Measurements from ENCODE around the gene KHDRBS2.

DNA sequence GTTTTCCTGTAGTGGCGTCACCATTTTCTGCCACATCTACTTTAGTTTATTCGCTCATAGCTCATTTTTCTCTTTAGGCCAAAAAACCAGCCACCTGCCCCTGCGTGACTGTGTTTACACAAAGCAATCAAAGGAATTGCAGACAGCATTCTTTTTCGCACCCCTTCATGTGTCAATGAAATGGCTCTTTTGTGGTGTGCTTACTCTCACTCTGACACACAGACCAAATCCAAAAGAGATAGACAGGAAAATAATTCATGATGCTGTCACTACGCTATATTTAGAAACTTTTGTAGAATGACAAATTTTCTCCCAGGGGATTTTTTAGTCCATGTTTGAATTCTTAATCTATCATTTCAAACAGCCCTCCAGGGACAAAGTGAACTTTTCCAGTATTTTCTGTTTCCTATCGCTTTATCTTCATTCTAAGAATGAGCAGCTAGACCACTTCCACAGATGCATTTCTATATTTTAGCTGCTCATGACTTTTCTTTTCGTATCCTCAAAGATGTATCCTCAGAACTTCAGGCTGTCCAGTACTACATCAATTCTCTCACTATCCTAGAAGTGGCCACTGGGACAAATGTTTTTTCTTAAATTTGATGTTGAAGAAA is 37.9 kb upstream of the KHDRBS2 start:
- TF ChIP-seq GATA2 (IDR thresholded peaks at IDR 0.05; ENCODE audit: low read depth, low read length), result no peak
- no peak for TF ChIP-seq GATA3 (IDR thresholded peaks at IDR 0.05; ENCODE audit: low read depth, low read length)
